IMR-90 (cell line): ENCODE data around the gene CAMTA1. TPM values are rescaled to one million over a fixed set of nuclear protein-coding genes. Genes with fewer than 3 reads are reported as not detected.

Experiments used
- ATAC-seq: fragments of 200-7000 bp; cut with Tn5 transposase; 2 replicates; pipeline ENCODE4 v1.9.1; 2020; ENCODE audit warnings: low read depth, mild to moderate bottlenecking, moderate library complexity
- BruUV-seq: library from RNA; stranded (reverse); fragments of 400-500 nt; replicated peaks from 2 replicates; lab custom pipeline; 2021; lab: Mats Ljungman, UMichigan
- CTCF ChIA-PET: fragments of 300-600 bp; formaldehyde crosslinking; extraction: SDS; loops from one replicate; lab custom pipeline; 2021; ENCODE audit warnings: antibody characterized with exemption; lab: Yijun Ruan, JAX
- POLR2A ChIA-PET: fragments of 300-600 bp; sonication (Branson Sonifier 250); formaldehyde crosslinking; loops from one replicate; lab custom pipeline; 2022; ENCODE audit warnings: antibody characterized with exemption; ENCODE audit not compliant: unreplicated experiment; lab: Charles Lee
- DNase-seq: peaks from one replicate; pipeline ENCODE4 v3.0.0; 2013
- H2AFZ ChIP-seq: replicated peaks from 2 replicates; pipeline ENCODE3; 2013; ENCODE audit warnings: low read length, mild to moderate bottlenecking; ENCODE audit not compliant: poor library complexity
- H2AK5ac ChIP-seq: 2 replicates; pipeline ENCODE4 v1.6.1; 2013; ENCODE audit warnings: low read depth, low read length, inconsistent platforms
- H2AK9ac ChIP-seq: replicated peaks from 2 replicates; pipeline ENCODE3; 2013; ENCODE audit warnings: mild to moderate bottlenecking, low read depth, low read length, moderate library complexity; ENCODE audit not compliant: poor library complexity
- H2BK120ac ChIP-seq: 2 replicates; pipeline ENCODE4 v1.6.1; 2013; ENCODE audit warnings: low read depth, low read length, inconsistent platforms
- H2BK15ac ChIP-seq: 3 replicates; pipeline ENCODE4 v1.6.1; 2013; ENCODE audit warnings: low read depth, low read length, inconsistent platforms
- H2BK20ac ChIP-seq: 2 replicates; pipeline ENCODE4 v1.6.1; 2013; ENCODE audit warnings: low read depth, mild to moderate bottlenecking, inconsistent platforms, low read length, moderate library complexity
- H2BK5ac ChIP-seq: 2 replicates; pipeline ENCODE4 v1.6.1; 2013; ENCODE audit warnings: mild to moderate bottlenecking, low read depth, low read length, inconsistent platforms; ENCODE audit not compliant: poor library complexity, severe bottlenecking
- H3K14ac ChIP-seq: replicated peaks from 2 replicates; pipeline ENCODE4 v1.6.1; 2013; ENCODE audit warnings: low read depth, low read length, inconsistent platforms
- H3K18ac ChIP-seq: 2 replicates; pipeline ENCODE4 v1.6.1; 2013; ENCODE audit warnings: low read depth, low read length, control low read depth
- H3K23ac ChIP-seq: 2 replicates; pipeline ENCODE4 v1.6.1; 2013; ENCODE audit warnings: low read depth, low read length, inconsistent platforms
- H3K27ac ChIP-seq: 2 replicates; pipeline ENCODE4 v1.5.1; 2013; ENCODE audit warnings: mild to moderate bottlenecking, control low read depth, low read length; ENCODE audit not compliant: insufficient read depth
- H3K27me3 ChIP-seq: 2 replicates; pipeline ENCODE4 v1.6.1; 2013; ENCODE audit warnings: low read length; ENCODE audit not compliant: control insufficient read depth, insufficient read depth
- H3K36me3 ChIP-seq: 2 replicates; pipeline ENCODE4 v1.6.1; 2013; ENCODE audit warnings: low read length, mixed read lengths; ENCODE audit not compliant: control insufficient read depth, insufficient read depth
- H3K4ac ChIP-seq: 2 replicates; pipeline ENCODE4 v1.6.1; 2013; ENCODE audit warnings: low read depth, low read length, inconsistent platforms
- H3K4me1 ChIP-seq: 2 replicates; pipeline ENCODE4 v1.6.1; 2013; ENCODE audit warnings: low read length, mixed read lengths; ENCODE audit not compliant: control insufficient read depth, insufficient read depth
- H3K4me2 ChIP-seq: 2 replicates; pipeline ENCODE4 v1.6.1; 2013; ENCODE audit warnings: low read depth, mild to moderate bottlenecking, control low read depth, low read length, moderate library complexity
- H3K4me3 ChIP-seq: 2 replicates; pipeline ENCODE4 v1.5.1; 2013; ENCODE audit warnings: low read depth, mild to moderate bottlenecking, control low read depth, low read length, moderate library complexity; ENCODE audit not compliant: insufficient read depth
- H3K56ac ChIP-seq: 2 replicates; pipeline ENCODE4 v1.6.1; 2013; ENCODE audit warnings: low read length, inconsistent platforms; ENCODE audit not compliant: insufficient read depth; ENCODE audit errors: extremely low read depth
- H3K79me1 ChIP-seq, 2 experiments: 2 replicates each; pipeline ENCODE4 v1.6.1; 2013; ENCODE audit warnings: low read length in 2 of 2, inconsistent platforms in 1 of 2, low read depth in 1 of 2
- H3K9ac ChIP-seq: 2 replicates; pipeline ENCODE4 v1.6.1; 2013; ENCODE audit warnings: low read depth, low read length, control low read depth
- H3K9me1 ChIP-seq: 2 replicates; pipeline ENCODE4 v1.6.1; 2013; ENCODE audit warnings: low read length, inconsistent platforms; ENCODE audit not compliant: insufficient read depth
- H3K9me3 ChIP-seq: 2 replicates; pipeline ENCODE4 v1.6.1; 2013; ENCODE audit warnings: low read length; ENCODE audit not compliant: control insufficient read depth, insufficient read depth
- H4K20me1 ChIP-seq: 2 replicates; pipeline ENCODE4 v1.6.1; 2013; ENCODE audit warnings: low read length, inconsistent platforms; ENCODE audit not compliant: insufficient read depth
- H4K5ac ChIP-seq: 2 replicates; pipeline ENCODE4 v1.6.1; 2013; ENCODE audit warnings: mild to moderate bottlenecking, low read depth, low read length, control low read depth
- H4K8ac ChIP-seq, 2 experiments: 2 replicates each; pipeline ENCODE4 v1.6.1; 2013; ENCODE audit warnings: low read depth in 2 of 2, low read length in 2 of 2, control low read depth in 1 of 2, inconsistent platforms in 1 of 2
- H4K91ac ChIP-seq: 2 replicates; pipeline ENCODE4 v1.6.1; 2013; ENCODE audit warnings: low read depth, low read length, inconsistent platforms; ENCODE audit not compliant: insufficient read depth
- BHLHE40 ChIP-seq: fragments of 150-350 bp; IDR thresholded peaks from 2 replicates; pipeline ENCODE4 v1.6.1; 2016; ENCODE audit warnings: mild to moderate bottlenecking, low read depth, low read length
- CEBPB ChIP-seq: IDR thresholded peaks from 2 replicates; pipeline ENCODE4 v1.6.1; 2012; ENCODE audit warnings: low read depth, low read length, improper control_type of control experiment
- ELK1 ChIP-seq: fragments of 150-350 bp; IDR thresholded peaks from 2 replicates; pipeline ENCODE4 v1.6.1; 2016; ENCODE audit warnings: low read depth, mild to moderate bottlenecking, low read length, moderate library complexity, borderline replicate concordance
- FOS ChIP-seq: fragments of 150-350 bp; IDR thresholded peaks from 2 replicates; pipeline ENCODE4 v1.6.1; 2016; ENCODE audit warnings: low read depth, low read length
- MAFK ChIP-seq: IDR thresholded peaks from 2 replicates; pipeline ENCODE4 v1.6.1; 2012; ENCODE audit warnings: low read depth, low read length, improper control_type of control experiment
- MXI1 ChIP-seq: IDR thresholded peaks from 2 replicates; pipeline ENCODE4 v1.6.1; 2012; ENCODE audit warnings: low read depth, mild to moderate bottlenecking, low read length, moderate library complexity, borderline replicate concordance
- NFE2L2 ChIP-seq: fragments of 150-350 bp; IDR thresholded peaks from 2 replicates; pipeline ENCODE4 v1.6.1; 2016; ENCODE audit warnings: low read depth, mild to moderate bottlenecking, low read length
- RAD21 ChIP-seq: IDR thresholded peaks from 2 replicates; pipeline ENCODE4 v1.6.1; 2012; ENCODE audit warnings: low read length, improper control_type of control experiment
- SMC3 ChIP-seq: fragments of 150-350 bp; IDR thresholded peaks from 2 replicates; pipeline ENCODE4 v1.6.1; 2016; ENCODE audit warnings: low read depth, mild to moderate bottlenecking, antibody characterized with exemption, low read length, moderate library complexity
- WGBS, 2 experiments: methylation state at CpG; one replicate each; pipeline versions ENCODE4 v1.1.5 to v1.1.7; 2013; ENCODE audit warnings: missing lambda C conversion rate in 2 of 2; ENCODE audit not compliant: insufficient read length in 1 of 2; ENCODE audit errors: extremely low coverage in 2 of 2; 5-methylcytosine and 5-hydroxymethylcytosine counted together
- dilution Hi-C: fragments of 300-500 bp; cut with HindIII; formaldehyde crosslinking; loops from one replicate; pipeline ENCODE4 v1.14.3; 2018; ENCODE audit warnings: low sequenced_read_pairs; ENCODE audit not compliant: unreplicated experiment
- in situ Hi-C: fragments of 300-500 bp; cut with MboI; formaldehyde crosslinking; loops from 3 replicates; pipeline ENCODE4 v1.14.3; 2019; ENCODE audit warnings: low sequenced_read_pairs, inconsistent platforms, mixed read lengths
- intact Hi-C: fragments of 100-400 bp; cut with micrococcal nuclease; formaldehyde crosslinking; loops from 2 replicates; pipeline ENCODE4 v1.10.0; 2022
- polyA plus RNA-seq, 3 experiments: library from polyadenylated mRNA; depleted of rRNA; stranded (reverse); fragments of >200 nt; gene quantifications; 2 replicates each; pipeline ENCODE4 v1.2.3, GENCODE V29; 2012; ENCODE audit warnings: low replicate concordance in 1 of 3
- total RNA-seq: library from RNA; depleted of rRNA; stranded (reverse); fragments of >200 nt; gene quantifications from 2 replicates; pipeline ENCODE4 v1.2.3, GENCODE V29; 2012
- TF ChIP-seq, protein P1 (sequence below): fragments of 150-350 bp; IDR thresholded peaks from 2 replicates; pipeline ENCODE4 v1.6.1; 2017; ENCODE audit warnings: mild to moderate bottlenecking, antibody characterized with exemption, low read length, low read depth

Gene CAMTA1
- total and polyA plus RNA-seq, 2 of the 4 experiments (the other 2 are of a cell fraction) = 35.5 to 74.3 TPM

- H3K27me3 ChIP-seq = no peaks in the 10 kb centered on the region
- ChIA-PET POLR2A (no interaction called here), CTCF (interaction anchor here (0.9 kb wide), 1 partner anchor 16 kb away, joined by 3 read pairs; no protein-coding TSS in a partner anchor)
- peak overlapping the region; percentile 2 for H2AFZ ChIP-seq
- no peaks in the 10 kb centered on the region for H4K20me1 ChIP-seq
- H3K9me1 ChIP-seq = peaks cover 11% of the 10 kb centered on the region; the same call in 1 of the 2 replicates
- no peak overlapping the region for H4K8ac ChIP-seq
- no peak overlapping the region for H3K9ac ChIP-seq
- intact Hi-C loops (no loop called here), dilution Hi-C loops (no loop called here), in situ Hi-C loops (no loop called here)
- no peak overlapping the region for H3K18ac ChIP-seq
- WGBS, 2 experiments = 71% methylated on average over 4 of the region's 13 CpGs; no CpG with 5 or more reads in 1 of the 2 experiments
- BruUV-seq = no TSS peak
- no peak overlapping the region for H2BK5ac ChIP-seq
- H3K23ac ChIP-seq = no peak overlapping the region
- H3K56ac ChIP-seq = no peak overlapping the region
- H3K4ac ChIP-seq = no peak overlapping the region
- H3K4me3 ChIP-seq = no peak overlapping the region
- no peak overlapping the region for H2AK5ac ChIP-seq
- H2BK20ac ChIP-seq = no peak overlapping the region
- TF ChIP-seq CEBPB = no peak
- no peak for TF ChIP-seq MXI1
- TF ChIP-seq BHLHE40 = no peak
- no peak for TF ChIP-seq FOS
- TF ChIP-seq RAD21 = no peak
- TF ChIP-seq NFE2L2 = no peak
- TF ChIP-seq, protein P1, sequence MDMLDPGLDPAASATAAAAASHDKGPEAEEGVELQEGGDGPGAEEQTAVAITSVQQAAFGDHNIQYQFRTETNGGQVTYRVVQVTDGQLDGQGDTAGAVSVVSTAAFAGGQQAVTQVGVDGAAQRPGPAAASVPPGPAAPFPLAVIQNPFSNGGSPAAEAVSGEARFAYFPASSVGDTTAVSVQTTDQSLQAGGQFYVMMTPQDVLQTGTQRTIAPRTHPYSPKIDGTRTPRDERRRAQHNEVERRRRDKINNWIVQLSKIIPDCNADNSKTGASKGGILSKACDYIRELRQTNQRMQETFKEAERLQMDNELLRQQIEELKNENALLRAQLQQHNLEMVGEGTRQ = no peak
- no peak for TF ChIP-seq MAFK
- TF ChIP-seq SMC3 = no peak
- TF ChIP-seq ELK1 = no peak
- peaks cover 19% of the 10 kb centered on the region for H3K4me1 ChIP-seq
- ATAC-seq (no peak), DNase-seq (peak; percentile 76)
- H3K27ac ChIP-seq = no peak overlapping the region
- H3K79me1 ChIP-seq = no peaks in the 10 kb centered on the region
- no peak overlapping the region for H3K4me2 ChIP-seq
- H4K91ac ChIP-seq = no peak overlapping the region
- no peaks in the 10 kb centered on the region for H3K36me3 ChIP-seq
- H2BK120ac ChIP-seq = no peak overlapping the region
- H3K9me3 ChIP-seq = no peaks in the 10 kb centered on the region
- H2AK9ac ChIP-seq = no peak overlapping the region
- no peak overlapping the region for H3K14ac ChIP-seq
- no peak overlapping the region for H4K5ac ChIP-seq
- no peak overlapping the region for H2BK15ac ChIP-seq
These were observed 550.1 kb downstream of the CAMTA1 start for GRCh38 chr1:7335224-7335879.
